Fibroblast of skin of right biceps (primary cell): ENCODE results near the gene DYNC2H1.
"Not testable (repeated sequence)": the region's sequence is repeated elsewhere in the genome, so short reads cannot be mapped to it uniquely, and the experiment has no call there.

Experiments
- DNase-seq: peaks from one replicate; pipeline ENCODE4 v3.0.0-alpha.2; 2013

The DYNC2H1 gene

GRCh38 chr11:103125462-103125861, 16.2 kb downstream of the DYNC2H1 start:
- DNase-seq: no peak

DNA sequence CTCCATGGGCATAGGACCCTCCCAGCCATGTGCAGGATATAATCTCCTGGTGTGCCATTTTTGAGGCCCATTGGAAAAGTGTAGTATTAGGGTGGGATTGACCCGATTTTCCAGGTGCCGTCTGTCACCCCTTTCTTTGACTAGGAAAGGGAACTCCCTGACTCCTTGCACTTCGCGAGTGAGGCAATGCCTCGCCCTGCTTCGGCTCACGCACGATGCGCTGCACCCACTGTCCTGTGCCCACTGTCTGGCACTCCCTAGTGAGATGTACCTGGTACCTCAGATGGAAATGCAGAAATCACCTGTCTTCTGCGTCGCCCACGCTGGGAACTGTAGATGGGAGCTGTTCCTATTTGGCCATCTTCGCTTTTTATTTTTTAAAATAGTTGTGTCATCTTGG, 32.8 kb downstream of the DYNC2H1 start:
- not testable (repeated sequence) for DNase-seq

DNA sequence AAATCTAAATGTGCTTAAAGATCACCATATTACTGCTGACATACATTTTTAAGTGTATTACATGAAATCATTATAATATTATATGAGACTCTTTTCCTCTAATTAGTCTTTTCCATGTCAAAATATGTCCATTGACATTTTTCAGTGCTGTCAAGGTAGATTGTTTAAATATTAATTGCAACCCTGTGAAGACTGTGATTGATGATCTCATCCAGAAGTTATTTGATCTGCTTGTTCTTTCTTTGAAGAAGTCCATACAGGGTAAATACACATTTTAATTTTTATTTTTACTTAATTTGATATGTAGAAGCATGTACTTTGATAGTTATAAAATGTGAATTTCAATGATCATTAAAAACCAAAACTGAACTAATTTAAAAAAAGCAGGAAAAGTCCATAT, 38.4 kb downstream of the DYNC2H1 start:
- no peak for DNase-seq

DNA sequence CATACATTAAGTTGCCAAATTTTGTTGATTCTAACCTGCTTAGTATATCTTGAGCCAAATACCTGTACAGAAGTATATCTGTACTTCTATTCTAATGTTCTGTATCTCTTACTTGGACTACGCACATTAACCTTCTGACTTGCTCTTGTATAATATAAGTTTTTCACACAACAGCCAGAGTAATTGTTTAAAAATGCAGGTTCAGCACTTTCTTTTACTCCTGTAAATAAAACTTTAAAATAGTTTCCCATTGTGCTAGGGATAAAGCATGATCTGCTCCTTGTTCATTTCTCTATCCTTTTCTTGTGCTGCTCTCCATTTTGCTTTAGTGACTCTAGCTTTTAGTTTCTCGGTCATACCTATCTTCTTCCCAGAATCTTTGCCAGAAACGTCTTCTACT, 48.3 kb downstream of the DYNC2H1 start:
- no peak for DNase-seq

GRCh38 chr11:103164093-103164796, 55.0 kb downstream of the DYNC2H1 start:
- no peak for DNase-seq

- no peak for DNase-seq
Observed at GRCh38 chr11:103167166-103167565, 57.9 kb downstream of the DYNC2H1 start.

- DNase-seq: peak; percentile 64
Observed at GRCh38 chr11:103170865-103171264, 61.6 kb downstream of the DYNC2H1 start.

- DNase-seq: no peak
Observed at GRCh38 chr11:103175461-103176129, 66.4 kb downstream of the DYNC2H1 start.

DNA sequence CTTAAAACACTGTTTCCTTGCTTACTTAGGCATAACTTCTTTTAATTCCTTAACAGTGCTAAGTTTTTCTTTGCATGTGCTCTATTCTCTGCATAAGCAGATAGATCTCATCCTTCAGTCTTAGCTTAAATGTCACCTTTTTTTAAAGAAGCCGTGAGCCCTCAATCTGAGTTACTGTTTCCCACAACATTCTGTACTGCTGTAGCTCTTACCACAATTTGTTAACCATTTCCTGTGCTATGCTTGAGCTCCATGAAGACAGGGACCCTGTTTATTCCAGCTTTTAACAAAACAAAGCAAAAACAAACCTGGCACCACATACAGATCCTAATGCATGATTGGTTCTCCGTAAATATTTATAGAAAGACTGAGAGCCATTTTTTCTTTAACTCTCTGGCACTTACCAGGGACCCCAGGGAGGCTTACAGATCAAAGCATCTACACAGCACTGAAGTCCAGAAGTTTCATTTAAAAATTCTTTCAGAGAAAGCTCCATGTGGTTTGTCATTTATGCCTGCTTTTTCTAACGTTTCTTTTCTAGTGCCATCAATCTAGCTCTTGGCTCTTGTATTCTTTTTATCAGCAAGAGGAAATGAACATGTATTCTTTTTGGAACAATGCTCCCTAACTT, 74.9 kb downstream of the DYNC2H1 start:
- peak; percentile 2 for DNase-seq

DNA sequence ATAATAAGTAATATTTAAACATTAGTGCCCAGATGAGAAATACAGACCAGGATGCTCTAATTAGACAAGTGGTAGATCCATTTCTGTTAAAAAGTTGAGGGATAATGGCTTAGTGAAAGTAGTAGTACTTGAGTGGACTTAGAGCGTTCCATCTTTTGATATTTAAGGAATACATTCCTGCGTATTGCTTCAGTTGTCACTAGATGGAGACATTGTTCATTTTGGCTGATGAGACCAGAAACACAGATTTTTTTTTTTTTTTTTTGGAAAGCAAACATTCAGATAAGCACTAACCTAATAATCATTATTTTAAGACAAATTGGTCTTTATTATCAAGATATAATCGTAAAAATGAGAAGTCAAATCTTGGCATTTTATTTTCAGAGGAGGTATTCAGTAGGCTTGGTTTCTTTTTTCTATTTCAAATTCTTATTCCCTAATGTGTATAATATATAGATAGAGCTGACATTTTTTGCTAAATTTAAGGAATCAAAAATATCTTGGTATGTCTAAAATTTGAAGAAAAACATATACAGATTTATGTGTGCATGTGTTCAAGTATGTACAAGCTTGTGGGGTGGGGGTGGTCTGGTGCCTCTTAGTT, 92.9 kb downstream of the DYNC2H1 start:
- peak; percentile 50 for DNase-seq

DNA sequence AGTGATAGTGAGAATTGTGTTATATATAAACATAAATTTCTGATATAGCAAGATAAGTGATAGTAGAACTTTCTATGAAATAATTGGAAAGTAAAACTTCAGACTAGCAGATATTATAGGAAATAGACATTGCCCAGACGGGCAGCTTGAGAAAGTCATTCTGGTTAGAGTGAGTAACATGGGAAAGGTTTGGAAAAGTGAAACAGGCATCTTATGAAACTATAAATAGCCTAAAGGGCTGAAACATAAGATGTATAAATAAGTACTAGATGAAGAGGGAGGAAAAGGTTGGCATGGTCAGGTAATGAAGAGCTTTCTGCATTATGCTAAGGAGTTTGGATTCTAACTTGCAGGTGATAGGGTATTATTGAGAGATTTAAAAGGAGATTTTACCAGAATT, 101.3 kb downstream of the DYNC2H1 start:
- no peak for DNase-seq

DNA sequence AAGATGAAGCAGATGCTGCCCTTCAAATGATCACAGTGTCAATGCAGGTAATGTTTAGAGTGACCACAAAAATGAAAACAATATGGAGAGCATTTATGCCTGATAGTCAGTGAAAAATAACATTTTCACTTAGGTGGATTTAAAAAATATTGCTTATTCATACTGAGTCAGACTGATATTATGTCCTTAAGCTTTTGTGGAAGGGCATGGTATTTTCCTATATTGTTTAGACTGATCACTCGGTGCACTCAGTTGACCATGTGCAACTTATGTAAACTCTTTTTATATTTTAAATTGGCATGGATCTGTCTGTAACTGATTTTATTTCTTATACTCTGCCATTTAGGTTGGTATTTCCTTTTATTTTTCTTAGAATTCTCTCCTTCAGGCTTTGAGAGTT, 106.6 kb downstream of the DYNC2H1 start:
- DNase-seq: no peak

GRCh38 chr11:103220133-103220532, 110.9 kb downstream of the DYNC2H1 start:
- no peak for DNase-seq

DNA sequence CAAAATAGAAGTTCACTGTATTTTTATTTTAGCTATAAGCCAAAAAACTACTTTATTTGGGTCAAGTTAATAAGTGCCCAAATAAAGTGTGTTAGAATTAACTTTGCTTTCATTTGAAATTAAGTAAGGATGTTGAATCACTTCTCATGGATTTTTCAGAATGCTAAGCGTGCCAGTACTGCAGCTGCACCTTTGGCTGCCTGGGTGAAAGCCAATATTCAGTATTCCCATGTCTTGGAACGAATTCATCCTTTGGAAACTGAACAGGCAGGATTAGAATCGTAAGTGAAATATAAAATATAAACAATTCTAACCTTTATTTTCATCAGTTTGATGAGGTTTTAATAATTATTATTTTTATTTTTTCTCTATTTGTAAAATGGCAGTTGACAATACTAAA, 113.6 kb downstream of the DYNC2H1 start:
- peak; percentile 14 for DNase-seq

- peak; percentile 17 for DNase-seq
Observed at GRCh38 chr11:103228807-103229206, 119.6 kb downstream of the DYNC2H1 start.

- DNase-seq: peak; percentile 72
Observed at GRCh38 chr11:103234974-103235373, 125.7 kb downstream of the DYNC2H1 start.

GRCh38 chr11:103241574-103241973, 132.3 kb downstream of the DYNC2H1 start:
- DNase-seq: no peak

DNA sequence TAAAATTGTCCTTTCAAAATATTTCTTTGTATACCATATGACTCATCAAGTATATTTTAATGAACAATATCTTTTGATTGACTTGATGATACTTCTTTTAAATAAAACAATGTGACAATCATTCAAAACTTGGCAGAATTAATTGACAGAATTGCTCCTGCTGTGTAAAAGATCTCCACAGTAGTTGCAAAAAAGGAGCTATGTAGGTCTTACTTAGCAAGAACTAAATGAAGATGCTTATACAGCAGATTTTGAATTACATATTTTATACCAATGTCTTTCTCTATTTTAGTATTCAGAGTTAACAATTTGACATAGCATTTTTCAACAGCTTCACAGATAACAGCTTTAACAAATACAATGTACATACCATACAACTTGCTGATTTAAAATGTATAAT, 144.9 kb downstream of the DYNC2H1 start:
- DNase-seq: no peak

DNA sequence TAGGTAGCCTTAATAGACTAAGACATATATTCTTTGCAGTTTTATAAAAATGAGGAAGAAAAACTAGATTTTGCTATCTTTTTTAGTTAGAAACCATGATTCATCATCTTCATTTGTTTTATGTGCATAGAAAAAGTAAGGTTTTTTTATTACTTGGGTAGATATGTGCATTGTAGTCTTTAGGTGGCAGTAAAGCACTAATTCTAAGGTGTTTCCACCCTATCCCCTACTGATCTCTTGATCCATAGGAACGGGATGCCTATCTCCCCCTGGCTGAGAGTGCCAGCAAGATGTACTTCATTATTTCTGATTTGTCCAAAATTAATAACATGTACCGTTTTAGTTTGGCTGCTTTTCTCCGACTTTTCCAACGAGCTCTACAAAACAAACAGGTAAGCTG, 148.1 kb downstream of the DYNC2H1 start:
- peak; percentile 58 for DNase-seq

DNA sequence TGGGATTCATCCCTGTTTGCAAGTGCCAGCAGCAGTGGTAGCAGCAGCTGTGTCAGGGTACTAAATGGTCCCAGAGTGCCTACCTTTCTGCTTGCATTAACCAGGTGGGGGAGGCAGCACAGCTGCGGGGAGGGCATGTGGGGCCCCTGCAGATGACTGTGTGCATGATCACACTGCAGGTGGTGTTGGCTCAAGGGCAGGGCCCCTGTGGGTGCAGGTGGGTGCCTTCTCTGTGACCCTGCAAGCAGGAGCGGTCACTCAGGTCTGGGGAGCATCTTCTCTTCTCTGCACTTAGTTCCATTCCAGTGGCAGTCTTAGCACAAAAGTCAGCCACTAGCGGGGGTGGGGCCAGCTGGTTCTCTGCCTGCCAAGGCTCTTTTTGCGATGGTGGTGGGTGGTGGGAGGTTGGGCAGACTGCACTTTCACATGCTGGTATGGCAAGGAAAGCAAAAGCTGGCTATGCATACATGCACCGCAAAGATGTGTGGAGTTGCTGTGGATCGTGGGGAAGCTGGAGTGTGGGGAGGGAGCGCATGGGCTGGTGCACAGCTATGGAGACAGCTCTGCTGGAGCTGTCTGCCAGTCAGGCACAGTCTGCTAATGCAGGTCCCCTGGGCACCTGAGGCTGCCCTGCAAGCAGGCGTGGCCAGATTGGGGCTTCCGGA, 157.1 kb downstream of the DYNC2H1 start:
- no peak for DNase-seq

DNA sequence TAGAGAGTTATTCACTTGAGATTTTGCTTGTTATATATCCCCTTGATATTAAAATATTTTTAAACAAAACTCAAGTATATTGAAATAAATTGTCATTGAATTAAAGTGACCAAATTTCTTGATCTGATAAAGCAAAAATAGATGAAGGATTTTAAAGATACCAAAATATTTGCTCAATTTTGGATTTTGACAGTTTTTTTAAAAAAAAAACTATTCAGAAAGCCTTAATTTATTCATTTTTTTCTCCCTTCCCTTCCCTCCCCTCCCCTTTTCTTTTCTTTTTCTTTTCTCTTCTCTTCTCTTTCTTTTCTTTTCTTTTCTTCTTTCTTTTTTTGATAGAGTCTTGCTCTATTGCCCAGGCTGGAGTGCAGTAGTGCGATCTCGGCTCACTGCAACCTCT, 163.7 kb downstream of the DYNC2H1 start:
- DNase-seq: no peak

DNA sequence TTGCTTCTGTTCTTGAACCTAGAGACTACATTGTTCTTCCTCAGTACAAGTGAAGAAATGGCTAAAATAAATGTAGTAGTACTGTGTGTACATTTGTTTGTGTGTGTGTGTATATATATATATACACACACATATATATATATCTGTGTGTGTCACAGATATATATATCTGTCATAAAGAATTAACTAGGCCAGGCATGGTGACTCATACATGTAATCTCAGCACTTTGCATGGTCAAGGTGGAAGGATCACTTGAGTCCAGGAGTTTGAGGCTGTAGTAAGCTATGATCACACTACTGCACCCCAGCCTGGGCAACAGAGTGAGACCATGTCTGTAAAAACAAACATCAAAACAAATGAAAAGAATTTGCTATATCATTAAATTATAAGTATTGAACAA, 164.8 kb downstream of the DYNC2H1 start:
- DNase-seq: no peak

DNA sequence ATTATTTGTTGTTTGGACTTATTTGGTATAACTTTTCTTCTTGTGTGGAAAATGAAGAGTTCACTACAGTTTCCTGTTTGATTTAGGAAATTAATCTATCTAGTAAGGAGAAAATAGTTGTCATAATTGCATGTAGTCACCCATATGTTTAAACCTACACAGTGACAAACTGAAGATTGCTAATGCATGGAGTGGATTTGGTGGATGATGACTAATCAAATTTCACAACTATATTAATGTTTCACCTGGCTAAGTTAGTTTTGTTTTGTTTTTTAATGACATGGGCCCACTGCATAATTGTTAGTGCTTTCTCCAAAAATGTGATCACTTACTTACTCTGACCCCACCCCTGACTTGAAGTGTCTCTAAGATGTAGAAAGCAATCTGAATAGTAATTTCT, 170.6 kb downstream of the DYNC2H1 start:
- DNase-seq: peak; percentile 23
